Nucleus accumbens (tissue), 56 donors: Measurements from ENCODE around the gene MMS22L.

Experiments used
- DNase-seq, 56 donors: peaks; one replicate each; lab custom pipeline; 2025; lab: John Stamatoyannopoulos, UW

MMS22L gene

GRCh38 chr6:97092673-97093305, 190.2 kb downstream of the MMS22L start:
- DNase-seq = no peak
